Iris pigment epithelial cell (primary cell): ENCODE data around the gene IFI27L2.
A peak's percentile ranks its signal among the peaks of the same experiment; 100 is the strongest.

ENCODE experiments used
- DNase-seq: peaks from one replicate; pipeline ENCODE4 v3.0.0-alpha.2; 2011; ENCODE audit warnings: low read depth

The IFI27L2 gene

DNA sequence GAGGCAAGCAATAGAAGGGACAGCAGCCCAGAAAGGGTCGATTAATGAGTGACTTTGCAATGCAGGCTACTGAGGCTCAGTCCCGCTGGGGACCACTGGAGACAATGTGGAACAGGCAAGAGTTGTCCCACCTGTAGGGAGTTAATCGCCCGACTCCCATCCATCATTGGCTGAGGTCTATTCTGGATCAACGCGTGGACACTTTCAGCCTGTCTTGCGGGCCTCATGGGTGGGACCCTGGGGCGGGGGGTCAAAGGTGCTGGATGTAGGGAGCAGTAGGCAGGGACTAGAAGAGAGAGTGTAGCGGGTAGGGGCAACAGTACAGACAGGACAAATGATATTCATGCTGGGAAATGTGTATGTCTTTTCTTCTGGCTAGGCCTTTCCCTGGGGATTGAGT is 6.1 kb downstream of the IFI27L2 start:
- no peak for DNase-seq

DNA sequence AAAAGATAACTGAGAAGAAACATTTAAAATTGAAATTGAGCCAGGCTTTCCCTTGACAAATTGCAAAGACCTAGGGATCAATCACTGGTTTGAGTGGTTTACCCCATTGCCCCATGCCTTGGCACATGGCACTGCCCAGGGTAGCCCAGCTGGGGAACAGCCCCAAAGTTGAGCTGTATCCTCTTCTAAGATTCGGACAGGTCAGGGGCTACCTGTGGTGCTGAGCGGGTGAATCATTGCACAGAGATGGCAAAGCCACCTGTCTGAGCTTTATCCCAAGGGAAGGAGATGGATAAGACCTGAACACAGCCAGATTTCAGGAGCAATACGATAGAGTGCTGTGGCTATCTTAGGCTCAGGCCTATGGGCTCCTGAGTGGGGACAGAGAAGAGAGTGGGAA is 7.0 kb downstream of the IFI27L2 start:
- no peak for DNase-seq

DNA sequence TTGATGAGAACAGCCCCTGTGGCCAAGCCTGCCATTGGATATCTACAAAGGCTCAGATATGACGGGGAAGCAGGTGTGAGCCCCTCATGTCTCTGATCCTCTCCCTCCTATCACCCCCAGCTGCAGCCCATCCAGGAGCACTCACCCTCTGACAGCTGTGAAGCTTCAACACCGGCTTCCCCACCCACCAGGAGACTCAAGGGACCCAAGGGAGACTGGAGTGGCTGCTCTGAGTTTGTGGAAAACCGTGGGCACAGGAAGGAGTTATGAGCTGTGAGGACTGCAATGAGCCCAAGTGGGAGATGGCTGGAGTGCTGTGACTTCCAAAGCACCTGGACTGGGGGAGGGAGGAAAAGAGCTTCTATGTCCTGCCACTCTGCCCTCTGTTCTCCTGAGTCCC is 7.9 kb downstream of the IFI27L2 start:
- no peak for DNase-seq

DNA sequence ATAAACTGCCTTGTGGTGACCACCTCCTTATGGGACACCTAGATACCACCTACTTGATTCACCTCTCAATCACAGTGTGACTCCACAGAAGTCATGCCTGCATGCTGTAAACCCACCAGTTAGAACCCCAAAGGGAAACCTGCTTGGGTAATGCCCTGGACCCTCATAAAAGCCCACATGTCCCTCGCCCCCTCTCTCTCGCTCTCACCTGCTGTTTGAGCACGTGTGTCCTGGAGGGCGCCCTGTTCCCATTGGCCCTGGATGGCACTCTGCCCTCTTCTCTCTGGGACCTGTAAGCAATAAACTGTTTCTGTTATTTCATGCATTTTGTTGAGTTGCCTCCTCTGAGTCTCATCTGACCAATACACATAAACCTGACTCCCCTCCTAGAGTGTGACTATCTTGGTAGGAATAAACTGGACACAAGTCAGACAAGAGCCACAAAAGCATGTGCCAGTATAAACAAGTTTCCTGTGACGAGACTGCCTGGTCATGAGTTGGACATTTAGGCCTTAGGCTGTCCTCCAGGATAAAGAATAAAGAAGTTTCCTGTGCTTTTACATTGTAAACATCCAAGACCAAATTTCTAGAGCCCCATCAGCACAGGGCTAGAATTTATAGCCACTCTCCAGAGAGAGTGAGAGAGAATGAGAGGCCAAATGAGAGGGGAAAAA is 8.6 kb downstream of the IFI27L2 start:
- DNase-seq, result peak; percentile 24

DNA sequence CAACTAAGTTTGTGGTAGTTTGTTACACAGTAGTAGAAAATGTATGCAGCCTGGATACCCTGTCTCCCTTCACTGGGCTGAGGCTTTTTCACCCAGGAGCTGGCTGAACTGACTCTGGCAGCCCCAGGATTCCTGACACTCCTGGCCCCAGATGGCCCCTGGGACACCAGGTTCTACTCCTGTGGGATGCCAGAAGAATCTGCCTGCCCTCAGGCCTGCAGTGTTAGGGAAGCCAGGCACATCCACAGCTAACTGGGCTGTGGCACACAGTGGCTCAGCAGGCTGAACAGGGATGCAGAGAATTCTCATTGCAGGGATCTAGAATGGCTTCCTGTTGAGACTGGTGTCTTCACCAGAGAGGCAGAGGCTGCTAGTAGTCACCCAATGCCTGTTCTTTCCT is 10.3 kb downstream of the IFI27L2 start:
- no peak for DNase-seq

DNA sequence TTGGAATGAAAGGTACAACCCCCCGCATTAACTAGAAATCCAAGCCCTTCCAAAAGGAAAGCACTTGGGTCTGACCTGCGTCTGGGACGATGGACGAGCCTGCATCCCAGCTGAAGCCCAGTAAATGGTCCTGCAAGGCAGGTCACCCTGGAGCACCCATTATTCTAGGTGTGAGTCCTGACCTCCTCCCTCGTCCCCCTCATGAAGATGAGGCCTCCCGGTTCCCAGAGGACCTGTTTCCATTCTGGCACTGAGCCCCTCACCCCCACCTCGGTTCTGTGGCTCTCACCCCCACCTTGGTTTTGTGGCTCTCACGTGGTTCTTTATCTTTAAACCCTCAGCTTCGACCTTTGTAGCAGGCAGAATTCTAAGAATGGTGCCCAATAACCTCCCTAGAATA is 11.5 kb downstream of the IFI27L2 start:
- no peak for DNase-seq

DNA sequence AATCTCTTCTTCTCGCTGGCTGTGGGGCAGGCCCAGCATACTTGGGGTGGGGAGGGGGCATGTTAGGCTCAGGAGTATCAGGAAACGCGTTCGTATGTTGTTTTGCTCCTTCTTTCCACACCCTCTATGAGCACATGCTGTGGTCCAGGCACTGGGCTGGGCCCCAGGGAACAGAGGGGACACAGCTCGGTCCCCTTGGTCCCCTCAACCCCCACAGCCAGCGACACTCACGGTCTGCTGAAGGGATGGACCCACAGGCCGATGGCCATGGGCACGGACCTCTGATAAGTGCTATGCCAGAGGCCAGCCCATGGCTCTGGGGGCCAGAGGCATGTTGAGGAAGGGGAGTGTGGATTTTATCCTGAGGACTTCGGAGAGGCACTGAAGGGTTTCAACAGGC is 12.7 kb downstream of the IFI27L2 start:
- DNase-seq, result no peak

DNA sequence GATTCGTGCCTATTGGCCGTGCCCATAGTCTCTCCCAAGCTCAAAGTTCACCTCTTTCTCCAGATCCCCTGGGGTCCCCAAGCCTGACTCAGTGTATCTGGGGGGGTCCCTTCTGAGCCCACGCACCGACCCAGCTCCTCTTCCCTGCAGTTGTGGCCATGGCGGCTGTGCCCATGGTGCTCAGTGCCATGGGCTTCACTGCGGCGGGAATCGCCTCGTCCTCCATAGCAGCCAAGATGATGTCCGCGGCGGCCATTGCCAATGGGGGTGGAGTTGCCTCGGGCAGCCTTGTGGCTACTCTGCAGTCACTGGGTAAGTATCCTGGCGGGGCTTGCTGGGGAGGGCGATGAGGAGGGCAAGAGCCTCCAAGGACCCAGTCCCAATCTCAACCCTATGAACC is 13.8 kb downstream of the IFI27L2 start:
- no peak for DNase-seq

DNA sequence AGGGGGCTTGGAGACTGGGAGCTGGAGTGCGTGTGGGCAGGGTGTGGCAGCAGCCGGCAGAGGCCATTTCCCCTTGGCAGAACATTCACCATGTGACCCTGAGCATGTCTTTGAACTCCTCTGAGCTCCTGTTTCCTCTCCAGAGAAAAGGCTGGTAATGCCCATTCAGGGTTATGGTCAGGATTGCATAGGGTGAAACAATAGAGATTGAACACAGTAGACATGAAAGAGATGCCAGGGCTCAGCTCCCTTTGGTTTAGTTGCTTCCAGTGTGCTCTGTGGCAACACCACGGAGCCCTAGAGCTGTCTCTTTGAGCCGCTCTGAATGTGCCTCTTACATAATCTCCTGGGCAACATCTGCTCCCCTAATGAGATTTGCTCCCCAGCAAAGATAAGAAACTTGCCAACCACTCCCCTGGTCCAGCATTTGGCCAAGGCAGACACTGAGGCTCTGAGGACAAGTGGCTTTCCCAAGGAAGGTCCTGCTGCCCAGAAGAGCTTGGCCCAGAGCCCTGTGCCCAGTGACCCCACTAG is 14.3 kb downstream of the IFI27L2 start:
- DNase-seq, result no peak

DNA sequence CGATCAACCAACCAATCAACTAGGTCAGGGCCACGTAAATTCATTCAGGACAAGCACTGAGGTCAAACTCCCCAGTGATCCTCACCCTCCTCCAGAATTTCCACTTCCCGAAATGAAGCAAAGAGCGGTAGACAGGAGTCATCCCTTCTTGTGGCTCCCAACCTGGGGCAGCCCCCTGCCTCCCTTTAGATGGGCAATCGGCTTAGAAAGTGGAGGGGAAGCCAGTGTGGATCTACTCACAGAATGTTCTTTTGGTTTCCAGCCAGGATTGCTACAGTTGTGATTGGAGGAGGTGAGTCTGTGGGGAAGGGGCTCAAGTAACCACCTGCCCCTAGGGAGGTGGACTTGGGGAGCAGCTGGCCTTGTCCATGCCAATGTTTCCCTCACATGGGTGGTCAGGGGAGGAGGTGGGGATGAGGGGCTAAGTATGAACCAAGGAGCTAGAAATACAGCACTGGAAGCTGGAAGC is 14.8 kb downstream of the IFI27L2 start:
- no peak for DNase-seq

DNA sequence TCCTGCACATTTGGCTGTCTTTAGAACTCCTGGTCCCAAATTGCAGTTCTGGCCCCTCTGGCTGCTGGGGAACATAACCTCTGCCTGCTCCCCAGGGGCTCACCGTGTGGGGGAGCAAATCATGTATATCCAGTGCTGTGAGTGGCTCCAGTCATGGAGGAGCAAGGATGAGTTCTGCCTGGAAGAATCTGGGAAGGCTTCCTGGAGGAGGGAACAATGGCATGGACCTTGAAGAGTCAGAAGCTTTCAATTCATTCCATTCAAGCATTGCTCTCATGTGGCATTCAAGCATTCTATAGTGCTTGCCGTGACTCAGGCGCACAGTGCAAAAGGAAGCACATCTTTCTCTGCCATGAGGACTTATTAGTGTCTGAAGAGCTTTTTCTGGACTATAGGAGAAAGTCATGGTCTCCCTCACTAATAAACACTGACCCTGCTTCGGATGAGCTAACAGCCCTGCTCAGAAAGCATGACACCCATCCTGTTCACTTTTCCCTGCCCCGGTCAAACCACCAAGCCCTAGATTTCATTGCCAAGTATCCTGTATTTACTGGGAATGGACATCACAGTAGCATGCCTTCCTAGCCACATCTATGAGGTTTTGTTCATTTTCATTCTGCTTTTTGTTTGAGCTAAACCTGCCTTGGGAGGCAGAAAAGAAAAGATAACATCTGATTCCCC is 15.4 kb downstream of the IFI27L2 start:
- DNase-seq, result no peak

DNA sequence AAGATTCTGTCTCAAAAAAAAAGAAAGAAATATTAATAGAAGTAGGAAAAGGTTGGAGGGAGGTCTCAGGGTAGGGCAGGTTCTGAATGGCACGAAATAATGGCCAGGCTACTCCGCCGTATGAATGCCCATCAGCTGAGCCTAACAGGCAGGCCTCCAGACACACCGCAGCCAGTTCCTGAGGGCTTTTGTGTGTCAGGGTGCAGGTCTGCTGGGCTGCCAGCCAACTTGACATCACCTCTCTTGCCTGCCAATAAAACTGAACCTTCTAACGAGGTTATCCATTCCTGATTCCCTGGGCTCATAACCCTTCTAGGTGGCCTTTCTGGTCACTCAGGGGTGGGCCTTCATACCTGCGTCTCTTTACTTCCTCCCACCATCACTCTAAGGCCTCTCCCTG is 15.9 kb downstream of the IFI27L2 start:
- DNase-seq, result peak; percentile 50

DNA sequence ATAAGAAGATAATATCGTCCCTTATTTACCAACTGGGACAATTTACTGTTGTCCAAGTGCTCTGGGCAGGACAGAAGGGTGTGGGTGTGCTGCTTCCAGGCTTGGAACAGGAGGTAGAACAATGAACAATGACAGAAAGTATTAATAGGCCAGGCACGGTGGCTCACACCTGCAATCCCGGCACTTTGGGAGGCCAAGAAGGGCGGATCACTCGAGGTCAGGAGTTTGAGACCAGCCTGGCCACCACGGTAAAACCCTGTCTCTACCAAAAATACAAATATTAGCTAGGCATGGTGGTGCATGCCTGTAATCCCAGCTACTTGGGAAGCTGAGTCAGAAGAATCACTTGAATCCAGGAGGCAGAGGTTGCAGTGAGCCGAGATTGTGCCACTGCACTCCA is 16.3 kb downstream of the IFI27L2 start:
- DNase-seq, result no peak

DNA sequence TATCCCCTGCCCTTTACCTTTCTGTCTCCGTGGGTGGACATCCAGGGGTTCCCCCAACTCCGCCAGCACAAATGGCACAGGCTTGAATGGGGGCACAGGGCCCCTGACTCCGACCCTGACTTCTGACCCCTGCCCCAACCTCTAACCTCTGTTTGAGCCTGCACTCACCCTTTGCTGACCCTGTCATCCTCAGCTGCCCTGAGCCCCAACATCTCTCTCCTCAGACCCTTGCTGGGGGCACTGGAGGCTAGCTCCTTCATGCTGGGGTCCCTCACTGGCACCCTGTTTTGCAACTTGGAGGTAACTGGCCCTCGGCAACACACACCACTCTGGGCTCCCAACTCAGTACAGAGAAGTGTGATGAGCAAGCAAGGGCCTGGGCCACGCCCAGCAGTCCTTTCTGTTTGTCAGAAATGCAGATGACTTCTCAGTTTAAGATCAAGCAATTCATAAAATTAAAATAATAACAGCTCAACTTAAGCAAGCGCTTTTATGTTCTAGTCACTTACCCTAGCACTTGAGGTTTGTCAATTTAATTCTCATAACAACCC is 16.8 kb downstream of the IFI27L2 start:
- DNase-seq, result no peak

DNA sequence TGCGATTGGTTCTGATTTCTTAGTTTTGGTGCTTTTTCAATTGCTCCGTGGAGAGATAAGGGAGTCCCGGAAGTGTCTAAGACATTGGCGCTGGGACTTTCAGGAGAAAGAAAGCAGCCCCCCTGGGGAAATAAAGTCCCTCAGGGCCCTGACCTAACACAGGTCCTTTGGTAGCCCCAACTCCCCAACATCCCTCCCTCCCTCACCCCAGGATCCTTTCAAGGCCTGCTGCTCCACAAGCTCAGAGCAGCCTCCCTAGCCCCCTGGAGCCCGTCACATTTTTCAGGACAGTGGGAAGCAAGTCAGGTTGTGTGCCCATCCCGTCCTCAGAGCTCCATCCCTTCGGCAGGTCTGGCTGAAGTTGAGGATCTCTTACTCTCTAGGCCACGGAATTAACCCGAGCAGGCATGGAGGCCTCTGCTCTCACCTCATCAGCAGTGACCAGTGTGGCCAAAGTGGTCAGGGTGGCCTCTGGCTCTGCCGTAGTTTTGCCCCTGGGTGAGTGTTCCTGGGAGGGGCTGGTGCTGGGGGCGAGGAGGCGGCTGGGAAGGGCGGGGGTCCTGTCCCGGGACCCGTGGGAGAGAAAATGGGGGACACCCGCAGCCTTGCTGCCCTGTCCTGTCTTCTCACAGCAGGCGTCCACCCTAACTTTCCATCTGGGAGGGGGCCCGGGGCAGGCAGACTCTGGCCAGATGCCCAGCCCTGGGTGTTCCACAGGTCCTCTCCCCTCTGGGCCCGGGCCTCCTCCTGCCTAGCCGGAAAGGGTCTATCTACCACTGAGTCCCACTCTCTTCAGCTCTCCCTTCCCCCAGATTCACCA is 17.9 kb downstream of the IFI27L2 start:
- DNase-seq, result no peak

DNA sequence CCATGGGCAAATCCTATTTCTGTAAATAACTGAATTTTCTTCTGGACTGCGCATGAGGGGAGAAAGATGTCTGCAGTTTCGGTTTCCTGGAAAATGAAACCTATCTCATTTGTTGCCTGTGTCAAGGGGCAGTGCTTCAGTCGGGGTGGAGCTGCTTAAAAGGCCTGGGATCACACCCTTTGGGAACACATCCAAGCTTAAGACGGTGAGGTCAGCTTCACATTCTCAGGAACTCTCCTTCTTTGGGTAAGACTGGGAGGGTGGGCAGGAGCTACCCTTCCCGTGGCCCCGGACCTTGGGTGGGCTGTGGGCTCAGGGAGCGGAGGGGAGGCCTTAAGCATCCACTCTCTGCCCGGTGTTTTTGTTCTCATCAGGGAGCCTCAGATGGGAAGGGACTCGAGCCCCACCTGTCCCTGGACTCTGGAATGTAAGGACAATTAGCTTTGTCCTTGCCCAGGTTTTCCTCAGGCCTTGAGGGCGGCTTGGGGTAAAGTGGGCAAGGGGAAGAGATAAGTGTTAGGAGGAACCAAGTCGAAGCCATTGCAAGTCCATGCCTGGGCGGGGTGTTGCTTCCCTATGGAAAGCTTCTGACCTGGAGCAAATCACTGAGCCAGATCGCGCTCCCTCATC is 18.7 kb downstream of the IFI27L2 start, which contains the start of gene IFI27:
IFI27 (plus strand) TSS at position 185 of the 630 bp plus-strand sequence.
- peak; percentile 53 for DNase-seq

DNA sequence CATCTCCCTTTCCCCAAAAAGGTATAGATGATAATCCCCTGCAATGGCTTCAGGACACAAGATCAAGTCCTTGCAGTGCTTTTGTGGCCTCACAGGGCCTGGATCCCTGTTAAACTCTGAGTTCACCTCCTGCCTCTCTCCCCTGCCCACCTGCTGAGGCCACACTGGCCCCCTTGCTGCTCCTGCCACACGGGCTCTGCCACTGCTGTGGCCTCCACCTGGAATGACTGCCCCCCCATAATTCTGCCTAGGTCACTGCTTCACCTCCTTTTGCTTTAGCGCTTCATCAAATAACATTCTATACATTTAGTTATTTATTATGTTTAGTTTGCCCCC is 19.5 kb downstream of the IFI27L2 start:
- DNase-seq, result no peak

DNA sequence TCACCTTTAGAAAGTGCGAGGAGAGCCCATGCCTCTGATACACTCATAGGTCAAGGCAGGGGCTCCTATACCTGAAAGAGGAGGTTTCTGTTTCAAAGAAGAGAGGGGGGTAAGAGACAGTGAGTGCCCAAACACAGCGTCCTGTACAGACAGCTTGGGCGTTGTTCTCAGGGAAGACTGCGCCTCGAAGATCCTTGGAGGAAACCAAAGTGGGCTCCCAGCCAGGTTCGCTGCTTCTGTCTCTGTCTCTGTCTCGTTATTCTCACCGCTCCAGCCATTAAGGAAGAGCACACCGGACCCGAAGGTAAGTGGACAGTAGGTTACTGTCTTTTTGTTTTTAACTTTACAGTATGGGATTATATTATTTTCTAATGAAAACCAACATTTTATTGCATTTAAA is 24.7 kb downstream of the IFI27L2 start:
- DNase-seq, result no peak

DNA sequence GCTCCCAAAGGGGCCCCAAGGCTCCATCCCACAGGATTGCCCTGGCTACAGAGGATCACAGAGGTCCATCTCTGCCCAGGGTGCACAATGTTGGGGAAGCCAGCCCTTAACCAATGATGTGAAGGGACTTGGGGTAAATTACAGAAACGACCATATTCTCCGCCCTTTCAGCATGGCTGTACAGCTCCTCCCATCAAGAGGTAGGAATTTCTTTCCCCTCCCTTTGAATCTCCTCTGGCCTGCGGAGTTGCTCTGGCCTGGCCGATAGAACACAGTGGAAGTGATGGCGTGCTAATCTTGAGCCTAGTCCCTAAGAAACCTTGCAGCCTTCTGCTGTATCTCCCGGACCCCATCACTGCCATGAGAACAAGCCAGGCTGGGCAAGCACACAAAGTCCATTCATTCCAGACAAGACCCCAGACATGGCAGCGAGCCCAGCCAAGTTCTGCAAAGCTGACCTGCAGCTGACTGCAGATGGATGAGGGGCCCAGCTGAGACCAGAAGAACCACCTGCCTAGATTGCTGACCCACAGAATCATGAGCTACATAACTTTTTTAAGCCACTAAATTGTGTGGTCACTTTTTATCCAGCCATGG is 25.8 kb downstream of the IFI27L2 start:
- DNase-seq, result no peak

DNA sequence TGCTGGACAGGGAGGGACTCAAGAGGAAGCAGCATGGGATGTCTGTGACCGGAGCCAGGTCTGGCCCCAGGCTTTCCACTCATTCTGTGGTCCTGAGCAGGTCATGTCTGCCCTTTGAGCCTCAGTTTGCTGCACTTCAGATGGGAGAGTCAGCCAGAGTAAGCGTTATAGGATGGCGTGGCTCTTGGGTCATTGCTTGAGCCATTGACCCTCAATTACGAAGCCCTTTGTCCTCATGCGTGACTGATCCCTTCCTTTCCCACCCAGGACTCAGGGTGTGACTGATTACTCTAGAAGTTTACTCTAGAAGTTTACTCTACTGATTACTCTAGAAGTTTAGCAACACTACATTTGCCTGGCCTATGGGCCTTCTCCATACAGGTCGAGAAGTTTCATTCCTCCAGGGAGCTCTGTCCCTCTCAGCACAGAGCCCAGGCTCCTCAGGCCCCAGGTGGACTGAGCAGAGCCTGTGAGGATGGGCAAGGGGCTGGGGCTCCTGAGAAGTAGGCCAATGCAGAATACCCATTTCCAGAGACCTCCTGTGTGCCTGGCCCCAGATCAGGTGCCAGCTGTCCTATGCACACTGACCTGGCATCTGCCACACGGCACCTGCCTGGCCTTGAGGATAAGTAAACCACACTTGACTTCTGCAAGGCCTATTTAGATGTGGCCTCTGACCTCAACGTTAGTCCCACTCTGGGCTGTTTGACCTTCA is 26.5 kb downstream of the IFI27L2 start:
- DNase-seq, result no peak

DNA sequence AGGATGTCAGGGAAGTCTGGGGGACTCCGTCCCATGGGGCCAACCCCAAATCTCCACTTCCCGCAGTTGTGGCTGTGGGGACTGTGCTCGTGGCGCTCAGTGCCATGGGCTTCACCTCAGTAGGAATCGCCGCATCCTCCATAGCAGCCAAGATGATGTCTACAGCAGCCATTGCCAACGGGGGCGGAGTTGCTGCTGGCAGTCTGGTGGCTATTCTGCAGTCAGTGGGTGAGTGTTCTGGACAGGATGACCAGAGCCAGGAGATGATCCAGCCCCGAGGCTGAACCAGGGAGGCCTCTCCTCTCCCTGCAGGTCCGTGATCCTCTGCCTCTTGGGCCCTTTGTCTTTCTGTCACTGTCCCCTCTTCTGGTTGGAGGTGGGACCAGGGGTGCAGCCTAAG is 27.7 kb downstream of the IFI27L2 start:
- DNase-seq, result no peak
